Upper lobe of left lung (tissue), 6 donors: ENCODE measurements around the gene BBS1. TPM values are rescaled to one million over a fixed set of nuclear protein-coding genes. Genes with fewer than 3 reads are reported as not detected.

Experiments
- ATAC-seq, 2 donors: fragments of 200-7000 bp; cut with Tn5 transposase; one replicate each; pipeline ENCODE4 v1.9.1; 2022; ENCODE audit warnings: mild to moderate bottlenecking in 2 of 2, moderate library complexity in 2 of 2; ENCODE audit not compliant: low FRiP score in 2 of 2
- DNase-seq, 2 donors: peaks; one replicate each; pipeline ENCODE4 v3.0.0-alpha.2; 2019 to 2020
- H3K27ac ChIP-seq, 4 donors: fragments of 200-600 bp; sonication (generic); one replicate each; pipeline ENCODE4 v1.5.1; 2016 to 2019
- H3K27me3 ChIP-seq, 4 donors: fragments of 200-600 bp; sonication (generic); one replicate each; pipeline ENCODE4 v1.5.1; 2017 to 2019
- H3K36me3 ChIP-seq, 4 donors: fragments of 200-600 bp; sonication (generic); one replicate each; pipeline ENCODE4 v1.5.1; 2016 to 2019
- H3K4me1 ChIP-seq, 4 donors: fragments of 200-600 bp; sonication (generic); one replicate each; pipeline ENCODE4 v1.5.1; 2018 to 2019
- H3K4me3 ChIP-seq, 4 donors: fragments of 200-600 bp; sonication (generic); one replicate each; pipeline ENCODE4 v1.5.1; 2017 to 2019; ENCODE audit warnings: mild to moderate bottlenecking in 2 of 4, moderate library complexity in 1 of 4
- H3K9me3 ChIP-seq, 4 donors: fragments of 200-600 bp; sonication (generic); one replicate each; pipeline ENCODE4 v1.5.1; 2018 to 2019
- CTCF ChIP-seq, 6 experiments: fragments of 450-650 bp in 4 of 6; fragments of 200-600 bp in 2 of 6; sonication (generic) in 2 of 6; IDR thresholded peaks; one replicate each; pipeline ENCODE4 v1.5.1; 2016 to 2019; ENCODE audit warnings: antibody characterized with exemption in 6 of 6
- EP300 ChIP-seq, 4 donors: sonication (generic); formaldehyde crosslinking; IDR thresholded peaks; one replicate each; pipeline ENCODE4 v1.5.1; 2017; ENCODE audit warnings: antibody characterized with exemption in 4 of 4, control low read depth in 2 of 4
- POLR2A ChIP-seq, 4 donors: fragments of 450-650 bp; IDR thresholded peaks; one replicate each; pipeline ENCODE4 v1.5.1; 2016 to 2017; ENCODE audit warnings: antibody characterized with exemption in 4 of 4, mild to moderate bottlenecking in 2 of 4
- POLR2AphosphoS5 ChIP-seq, 2 donors: sonication (generic); formaldehyde crosslinking; IDR thresholded peaks; one replicate each; pipeline ENCODE4 v1.5.1; 2017; ENCODE audit warnings: antibody characterized with exemption in 2 of 2
- WGBS, 2 donors: methylation state at CpG; one replicate each; pipeline ENCODE4 v1.1.5; 2017 to 2018; 5-methylcytosine and 5-hydroxymethylcytosine counted together
- total RNA-seq, 6 donors: library from RNA; depleted of rRNA in 4 of 6; stranded (reverse); fragments of >200 nt in 4 of 6; gene quantifications; one replicate each; pipeline versions ENCODE4 v1.1.0 to v1.2.1, GENCODE V29; 2016 to 2021
- donor health status: DM: no; HTN: no; CAD: no; lungs with moderate emphysema.
- donor health status: DM: no; HTN: yes; CAD: no; lungs with severe emphysema.

BBS1 gene
- total RNA-seq, 6 donors from 2014 or later: 26.0 to 145 (median 44.8) TPM

GRCh38 chr11:66548774-66549630 is 38.6 kb downstream of the BBS1 start:
- no peak overlapping the region for H3K27ac ChIP-seq
- TF ChIP-seq POLR2AphosphoS5 (IDR thresholded peaks at IDR 0.05) (no peak), EP300 (IDR thresholded peaks at IDR 0.05) (no peak), POLR2A (IDR thresholded peaks at IDR 0.05) (no peak), CTCF (IDR thresholded peaks at IDR 0.05) (no peak)
- H3K9me3 ChIP-seq: no peaks in the 10 kb centered on the region
- H3K27me3 ChIP-seq: no peaks in the 10 kb centered on the region
- 61 to 68% methylated on average over 16 of the region's 16 CpGs for WGBS, 2 donors
- no peak for ATAC-seq
- H3K4me1 ChIP-seq: peaks cover 19 to 28% (median 23%) of the 10 kb centered on the region in 4 donors
- H3K36me3 ChIP-seq: no peaks in the 10 kb centered on the region
- no peak for DNase-seq
- no peak overlapping the region for H3K4me3 ChIP-seq

DNA sequence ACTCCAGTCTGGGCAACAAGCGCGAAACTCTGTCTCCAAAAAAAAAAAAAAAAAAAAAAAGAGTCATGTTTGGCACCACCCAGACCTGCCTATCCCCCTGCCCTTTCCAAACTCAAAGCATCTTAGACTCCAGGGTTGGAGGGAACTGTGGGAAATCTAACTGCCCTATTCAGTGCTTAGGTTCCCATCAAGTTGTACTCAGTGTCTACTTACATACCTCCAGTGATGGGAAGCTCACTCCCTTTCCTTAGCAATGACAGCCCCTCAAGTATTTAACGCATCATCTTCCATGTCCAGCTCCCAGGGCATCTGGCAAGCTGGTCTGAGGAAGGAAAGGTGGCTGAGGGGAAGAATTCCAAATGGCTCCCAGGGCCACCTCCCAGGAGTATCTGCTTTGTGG is 39.3 kb downstream of the BBS1 start:
- no peak for DNase-seq
- WGBS, 2 donors: 84 to 88% methylated on average over 3 of the region's 3 CpGs
- Histone ChIP-seq H3K27me3 (no peaks in the 10 kb centered on the region), H3K4me3 (no peak overlapping the region), H3K4me1 (peaks cover 13 to 21% (median 16%) of the 10 kb centered on the region in 4 donors), H3K9me3 (no peaks in the 10 kb centered on the region), H3K36me3 (no peaks in the 10 kb centered on the region), H3K27ac (no peak overlapping the region)
- no peak for TF ChIP-seq POLR2A (IDR thresholded peaks at IDR 0.05)
- TF ChIP-seq EP300 (IDR thresholded peaks at IDR 0.05): no peak
- TF ChIP-seq POLR2AphosphoS5 (IDR thresholded peaks at IDR 0.05): no peak
- TF ChIP-seq CTCF (IDR thresholded peaks at IDR 0.05): no peak
- ATAC-seq: no peak

DNA sequence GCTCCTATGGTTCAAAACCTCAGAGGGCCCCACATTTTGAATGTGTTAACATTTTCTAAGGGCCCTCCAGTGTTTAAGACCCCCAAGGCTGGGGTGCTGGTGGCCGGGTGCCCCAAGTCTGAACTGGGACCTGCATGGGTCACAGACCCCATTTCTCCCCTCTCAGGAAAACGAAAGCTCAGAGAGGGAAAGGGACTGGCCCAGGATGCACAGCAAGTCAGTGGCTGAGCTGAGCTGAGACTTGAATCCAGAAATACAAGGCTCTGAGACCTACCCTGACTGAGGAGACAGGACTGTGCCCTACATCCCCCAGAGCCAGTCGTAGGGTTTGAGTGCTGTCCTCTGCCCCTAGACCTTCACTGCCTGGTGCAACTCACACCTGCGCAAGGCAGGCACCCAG is 40.5 kb downstream of the BBS1 start:
- Histone ChIP-seq H3K9me3 (no peaks in the 10 kb centered on the region), H3K27me3 (no peaks in the 10 kb centered on the region), H3K27ac (no peak overlapping the region), H3K36me3 (no peaks in the 10 kb centered on the region), H3K4me1 (peaks cover 4 to 11% (median 8%) of the 10 kb centered on the region in 4 donors), H3K4me3 (no peak overlapping the region)
- TF ChIP-seq EP300 (IDR thresholded peaks at IDR 0.05): no peak
- WGBS, 2 donors: 81 to 86% methylated on average over 4 of the region's 4 CpGs
- DNase-seq: no peak
- no peak for ATAC-seq

GRCh38 chr11:66554602-66555001 is 44.2 kb downstream of the BBS1 start:
- no peak overlapping the region for H3K27ac ChIP-seq
- ATAC-seq: no peak

DNA sequence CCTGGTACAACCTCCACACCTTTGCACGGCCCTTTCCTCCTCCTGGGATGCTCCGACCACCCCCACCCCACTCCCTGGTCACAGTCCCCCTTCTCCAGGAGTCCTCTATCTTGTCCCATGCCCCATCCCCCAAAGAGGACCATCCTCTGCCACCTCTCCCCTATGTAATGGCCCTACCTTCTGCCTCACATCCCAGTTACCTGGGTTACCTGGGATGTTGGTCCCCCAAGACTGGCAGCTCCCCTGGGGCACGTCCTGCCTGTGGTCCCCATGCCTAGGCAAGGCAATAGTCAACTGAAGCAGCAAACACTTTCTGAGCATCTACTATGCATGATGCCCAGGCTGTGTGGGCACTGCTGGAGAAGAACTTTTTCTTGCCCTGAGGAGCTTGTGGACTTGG is 45.0 kb downstream of the BBS1 start:
- H3K4me1 ChIP-seq: peaks cover 8 to 11% (median 9%) of the 10 kb centered on the region in 4 donors
- no peak overlapping the region for H3K4me3 ChIP-seq
- H3K9me3 ChIP-seq: no peaks in the 10 kb centered on the region
- 68 to 71% methylated on average over 3 of the region's 3 CpGs for WGBS, 2 donors
- ATAC-seq (no peak), DNase-seq (no peak)
- no peak for TF ChIP-seq POLR2AphosphoS5 (IDR thresholded peaks at IDR 0.05)
- H3K36me3 ChIP-seq: no peaks in the 10 kb centered on the region
- H3K27ac ChIP-seq: no peak overlapping the region
- no peaks in the 10 kb centered on the region for H3K27me3 ChIP-seq

More at GRCh38 chr11:66554602-66555001, 44.2 kb downstream of the BBS1 start:
- 76 to 78% methylated on average over 5 of the region's 5 CpGs for WGBS, 2 donors
- peaks cover 8 to 10% (median 9%) of the 10 kb centered on the region in 4 donors for H3K4me1 ChIP-seq
- DNase-seq: no peak
- H3K9me3 ChIP-seq: no peaks in the 10 kb centered on the region
- H3K36me3 ChIP-seq: no peaks in the 10 kb centered on the region
- TF ChIP-seq CTCF (IDR thresholded peaks at IDR 0.05): no peak
- no peak for TF ChIP-seq EP300 (IDR thresholded peaks at IDR 0.05)
- no peak for TF ChIP-seq POLR2AphosphoS5 (IDR thresholded peaks at IDR 0.05)
- no peak for TF ChIP-seq POLR2A (IDR thresholded peaks at IDR 0.05)
- H3K4me3 ChIP-seq: no peak overlapping the region
- no peaks in the 10 kb centered on the region for H3K27me3 ChIP-seq

DNA sequence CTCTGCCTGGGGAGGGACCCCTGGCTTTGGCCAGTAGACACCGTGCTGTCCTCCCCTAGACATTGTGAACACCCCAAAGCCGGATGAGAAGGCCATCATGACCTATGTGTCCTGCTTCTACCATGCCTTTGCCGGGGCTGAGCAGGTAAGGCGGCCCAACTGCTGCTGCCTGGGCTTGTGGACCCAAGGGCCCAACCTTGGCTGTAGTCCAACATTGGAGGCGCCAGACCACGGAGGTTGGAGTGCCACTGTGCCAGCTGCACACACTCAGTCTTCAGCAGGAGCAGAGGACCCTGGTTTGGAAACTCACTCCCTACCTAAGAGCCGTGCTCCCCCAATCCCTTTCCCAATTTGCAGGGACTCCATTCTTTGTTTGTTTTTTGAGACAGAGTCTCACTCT is 45.7 kb downstream of the BBS1 start:
- 70 to 82% methylated on average over 5 to 7 of the region's 7 CpGs for WGBS, 2 donors
- ATAC-seq (no peak), DNase-seq (no peak)
- Histone ChIP-seq H3K27me3 (no peaks in the 10 kb centered on the region), H3K36me3 (no peaks in the 10 kb centered on the region), H3K4me1 (peaks cover 8 to 11% (median 9%) of the 10 kb centered on the region in 4 donors), H3K27ac (no peak overlapping the region), H3K4me3 (no peak overlapping the region), H3K9me3 (no peaks in the 10 kb centered on the region)
- no peak for TF ChIP-seq POLR2A (IDR thresholded peaks at IDR 0.05)
